Peyer's patch (tissue), 4 donors: Measurements from ENCODE around the gene BNIP5.

ENCODE experiments used
- POLR2A ChIP-seq, 2 donors: fragments of 450-650 bp; IDR thresholded peaks; one replicate each; pipeline ENCODE4 v1.5.1; 2017; ENCODE audit warnings: antibody characterized with exemption in 2 of 2, mild to moderate bottlenecking in 2 of 2, moderate library complexity in 2 of 2
- TF ChIP-seq, protein P1 (sequence below), 6 experiments: fragments of 450-650 bp in 4 of 6; fragments of 200-600 bp in 2 of 6; sonication (generic) in 1 of 6; IDR thresholded peaks; one replicate each; pipeline ENCODE4 v1.5.1; 2017 to 2019; ENCODE audit warnings: antibody characterized with exemption in 6 of 6, mild to moderate bottlenecking in 3 of 6, moderate library complexity in 1 of 6

DNA sequence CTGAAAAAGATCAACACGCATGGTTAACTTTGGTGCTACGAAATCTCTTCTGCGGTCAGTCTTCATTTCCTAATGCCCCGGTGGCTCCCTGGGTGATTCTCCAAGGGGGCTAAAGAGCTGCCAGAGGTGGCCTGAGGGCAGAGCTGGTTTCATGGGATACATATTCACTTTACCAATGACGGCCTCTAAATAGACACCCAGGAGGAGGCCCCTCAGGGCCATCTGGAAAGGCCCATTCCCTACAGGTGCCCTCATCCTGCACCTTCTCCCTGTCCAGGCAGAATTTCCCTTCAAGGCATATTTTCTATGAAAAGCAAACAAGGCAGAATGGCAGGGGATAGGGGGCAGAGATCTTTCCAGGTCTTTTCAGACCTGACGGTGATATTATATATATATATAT is 12.5 kb downstream of the BNIP5 start:
- TF ChIP-seq, protein P1, sequence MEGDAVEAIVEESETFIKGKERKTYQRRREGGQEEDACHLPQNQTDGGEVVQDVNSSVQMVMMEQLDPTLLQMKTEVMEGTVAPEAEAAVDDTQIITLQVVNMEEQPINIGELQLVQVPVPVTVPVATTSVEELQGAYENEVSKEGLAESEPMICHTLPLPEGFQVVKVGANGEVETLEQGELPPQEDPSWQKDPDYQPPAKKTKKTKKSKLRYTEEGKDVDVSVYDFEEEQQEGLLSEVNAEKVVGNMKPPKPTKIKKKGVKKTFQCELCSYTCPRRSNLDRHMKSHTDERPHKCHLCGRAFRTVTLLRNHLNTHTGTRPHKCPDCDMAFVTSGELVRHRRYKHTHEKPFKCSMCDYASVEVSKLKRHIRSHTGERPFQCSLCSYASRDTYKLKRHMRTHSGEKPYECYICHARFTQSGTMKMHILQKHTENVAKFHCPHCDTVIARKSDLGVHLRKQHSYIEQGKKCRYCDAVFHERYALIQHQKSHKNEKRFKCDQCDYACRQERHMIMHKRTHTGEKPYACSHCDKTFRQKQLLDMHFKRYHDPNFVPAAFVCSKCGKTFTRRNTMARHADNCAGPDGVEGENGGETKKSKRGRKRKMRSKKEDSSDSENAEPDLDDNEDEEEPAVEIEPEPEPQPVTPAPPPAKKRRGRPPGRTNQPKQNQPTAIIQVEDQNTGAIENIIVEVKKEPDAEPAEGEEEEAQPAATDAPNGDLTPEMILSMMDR (IDR thresholded peaks at IDR 0.05) = no peak
- no peak for TF ChIP-seq POLR2A (IDR thresholded peaks at IDR 0.05)
